T-helper 1 cell (primary cell): ENCODE data around the gene DYNLT1.

Experiments
- DNase-seq, 5 donors: peaks; one replicate each; pipeline ENCODE4 v3.0.0-alpha.2; 2012 to 2020

Gene DYNLT1

GRCh38 chr6:158595223-158595622 lies 49.3 kb downstream of the DYNLT1 start:
- no peak for DNase-seq

- DNase-seq = no peak
Measured at GRCh38 chr6:158593670-158594069, 50.9 kb downstream of the DYNLT1 start.

DNA sequence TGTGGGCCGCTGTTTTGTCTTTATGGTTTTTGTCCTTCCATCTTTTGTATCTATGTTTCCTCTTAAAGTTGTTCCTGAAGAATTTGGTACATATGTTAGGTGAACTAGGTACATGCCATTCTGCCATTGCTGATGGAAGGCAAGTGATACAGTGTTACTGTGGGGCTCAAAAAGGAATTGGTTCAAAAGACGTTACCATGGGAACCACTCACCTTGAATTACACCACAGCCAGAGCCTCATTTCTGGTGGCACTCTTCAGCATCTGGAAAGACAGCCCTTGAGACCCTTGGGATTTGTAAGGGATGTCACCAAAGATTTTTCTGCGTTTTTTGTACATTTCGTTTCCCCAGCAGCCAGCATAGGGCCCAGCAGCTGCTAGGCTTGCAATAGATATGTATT lies 52.7 kb downstream of the DYNLT1 start:
- DNase-seq = no peak

GRCh38 chr6:158591134-158591809 lies 53.3 kb downstream of the DYNLT1 start:
- DNase-seq = no peak

DNA sequence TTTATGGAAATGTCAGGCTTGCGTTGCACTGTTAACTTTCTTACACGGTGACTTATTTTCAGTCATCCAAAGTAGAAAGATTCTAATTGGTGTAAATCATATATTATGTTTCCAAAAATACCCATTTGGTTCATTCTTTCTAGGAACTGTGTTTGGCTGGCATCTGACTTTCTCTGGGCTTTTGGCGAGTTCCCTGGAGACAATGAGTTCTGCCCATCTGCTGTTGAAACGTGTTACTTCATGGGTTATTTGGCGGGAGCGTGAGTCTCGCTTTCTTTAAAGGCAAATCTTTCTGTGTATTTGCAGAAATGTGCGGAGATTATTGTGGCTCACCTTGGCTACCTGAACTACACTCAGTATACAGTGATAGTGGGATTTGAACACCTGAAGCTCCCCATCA lies 55.2 kb downstream of the DYNLT1 start:
- DNase-seq = no peak

DNA sequence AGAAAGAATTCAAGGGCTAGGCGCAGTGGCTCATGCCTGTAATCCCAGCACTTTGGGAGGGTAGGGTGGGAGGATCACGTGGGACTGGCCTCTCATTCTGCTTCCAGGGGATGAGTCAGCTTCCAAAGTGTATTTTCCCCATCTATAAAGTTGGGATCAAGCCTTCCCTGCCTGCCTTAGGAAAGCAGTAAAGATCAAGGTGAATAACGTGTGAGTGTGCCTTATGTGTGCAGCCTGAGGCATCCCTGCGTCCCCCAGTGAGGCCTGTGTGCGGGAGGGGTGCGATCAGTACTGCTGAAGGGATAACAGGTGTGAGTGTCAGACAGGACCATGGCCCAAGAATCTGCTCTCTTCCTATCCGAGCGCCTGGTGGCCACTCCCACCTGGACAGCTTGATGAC lies 57.9 kb downstream of the DYNLT1 start:
- no peak for DNase-seq
